ENCODE results near the gene VWCE.

The VWCE gene

GRCh38 chr11:61329871-61330270 is 34.8 kb upstream of the VWCE start:
- DNase-seq, result no peak

- DNase-seq, result no peak
Measured at GRCh38 chr11:61328351-61328750, 33.2 kb upstream of the VWCE start.

- DNase-seq, result no peak
Measured at GRCh38 chr11:61327669-61328071, 32.6 kb upstream of the VWCE start.

GRCh38 chr11:61325649-61326414 is 30.7 kb upstream of the VWCE start:
- DNase-seq, result no peak

GRCh38 chr11:61315260-61315659 is 20.1 kb upstream of the VWCE start:
- no peak for DNase-seq

- no peak for DNase-seq
Measured at GRCh38 chr11:61310749-61311148, 15.6 kb upstream of the VWCE start.

GRCh38 chr11:61309739-61310138 is 14.6 kb upstream of the VWCE start:
- DNase-seq, result no peak

- no peak for DNase-seq
Measured at GRCh38 chr11:61309141-61309540, 14.0 kb upstream of the VWCE start.

- DNase-seq, result no peak
Measured at GRCh38 chr11:61307354-61307753, 12.2 kb upstream of the VWCE start.

- no peak for DNase-seq
Measured at GRCh38 chr11:61306221-61306620, 11.1 kb upstream of the VWCE start.

- DNase-seq, result no peak
Measured at GRCh38 chr11:61305417-61305816, 10.3 kb upstream of the VWCE start.

- no peak for DNase-seq
Measured at GRCh38 chr11:61303725-61304124, 8.6 kb upstream of the VWCE start.

GRCh38 chr11:61302550-61302949 is 7.4 kb upstream of the VWCE start:
- no peak for DNase-seq

GRCh38 chr11:61298663-61299244 is 3.6 kb upstream of the VWCE start:
- DNase-seq, result no peak

GRCh38 chr11:61297746-61298145 is 2.6 kb upstream of the VWCE start:
- no peak for DNase-seq

GRCh38 chr11:61297341-61297740 is 2.2 kb upstream of the VWCE start:
- no peak for DNase-seq

- no peak for DNase-seq
Measured at GRCh38 chr11:61295596-61295926, 445 bp upstream of the VWCE start.

- no peak for DNase-seq
Measured at GRCh38 chr11:61293867-61294716, 1.0 kb downstream of the VWCE start.

- DNase-seq, result no peak
Measured at GRCh38 chr11:61292356-61292755, 2.8 kb downstream of the VWCE start.

- no peak for DNase-seq
Measured at GRCh38 chr11:61290905-61291690, 4.0 kb downstream of the VWCE start.

- DNase-seq, result no peak
Measured at GRCh38 chr11:61287338-61287977, 7.7 kb downstream of the VWCE start.

GRCh38 chr11:61283613-61284012 is 11.5 kb downstream of the VWCE start:
- no peak for DNase-seq

All from cerebellar nuclear complex (tissue), 1 donor.